ENCODE results near the gene PCDHA2.

GRCh38 chr5:140823475-140823874, 28.8 kb downstream of the PCDHA2 start:
- TF ChIP-seq PRDM15 (CRISPR knock-in tag; IDR thresholded peaks at IDR 0.05) = no peak
- TF ChIP-seq ATF3 (CRISPR knock-in tag; conservative IDR thresholded peaks at IDR 0.05) = no peak
- TF ChIP-seq USF1 (CRISPR knock-in tag; IDR thresholded peaks at IDR 0.05) = no peak
- TF ChIP-seq CTCF (IDR thresholded peaks at IDR 0.05) = no peak
- TF ChIP-seq RORB (CRISPR knock-in tag; IDR thresholded peaks at IDR 0.05) = no peak
- TF ChIP-seq CREM (CRISPR knock-in tag; IDR thresholded peaks at IDR 0.05) = no peak

Data from WTC11 (cell line).